ENCODE measurements around the gene MMP21.

MMP21 gene, protein sequence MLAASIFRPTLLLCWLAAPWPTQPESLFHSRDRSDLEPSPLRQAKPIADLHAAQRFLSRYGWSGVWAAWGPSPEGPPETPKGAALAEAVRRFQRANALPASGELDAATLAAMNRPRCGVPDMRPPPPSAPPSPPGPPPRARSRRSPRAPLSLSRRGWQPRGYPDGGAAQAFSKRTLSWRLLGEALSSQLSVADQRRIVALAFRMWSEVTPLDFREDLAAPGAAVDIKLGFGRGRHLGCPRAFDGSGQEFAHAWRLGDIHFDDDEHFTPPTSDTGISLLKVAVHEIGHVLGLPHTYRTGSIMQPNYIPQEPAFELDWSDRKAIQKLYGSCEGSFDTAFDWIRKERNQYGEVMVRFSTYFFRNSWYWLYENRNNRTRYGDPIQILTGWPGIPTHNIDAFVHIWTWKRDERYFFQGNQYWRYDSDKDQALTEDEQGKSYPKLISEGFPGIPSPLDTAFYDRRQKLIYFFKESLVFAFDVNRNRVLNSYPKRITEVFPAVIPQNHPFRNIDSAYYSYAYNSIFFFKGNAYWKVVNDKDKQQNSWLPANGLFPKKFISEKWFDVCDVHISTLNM

GRCh38 chr10:125775491-125776106 is at the start of gene MMP21:
MMP21 (minus strand) TSS chr10:125775821; CDS start chr10:125775821, 0 bp downstream.
- H3K4me1 ChIP-seq (ENCODE audit: control insufficient read depth, insufficient read depth, low read length) = no peaks in the 10 kb centered on the region

GRCh38 chr10:125824736-125825135 is 49.1 kb upstream of the MMP21 start:
- H3K9me3 ChIP-seq (ENCODE audit: control insufficient read depth in 2 of 2, low read length in 2 of 2) = no peaks in the 10 kb centered on the region
- H3K27me3 ChIP-seq (ENCODE audit: control insufficient read depth in 1 of 2, insufficient read depth in 2 of 2, low read length in 2 of 2) = no peaks in the 10 kb centered on the region
- H3K27ac ChIP-seq (ENCODE audit: low read length) = no peak overlapping the region
- H3K4me3 ChIP-seq (ENCODE audit: low read length in 2 of 2) = peak overlapping the region; percentile 88 to 100
- peaks cover 18 to 30% of the 10 kb centered on the region in 2 donors for H3K36me3 ChIP-seq (ENCODE audit: control insufficient read depth in 2 of 2, insufficient read depth in 2 of 2, low read length in 2 of 2)
- H3K9ac ChIP-seq (ENCODE audit: low read length in 2 of 2) = peak overlapping the region; percentile 89 to 98
- H3K4me1 ChIP-seq (ENCODE audit: control insufficient read depth, insufficient read depth, low read length) = peaks cover 21% of the 10 kb centered on the region

More at GRCh38 chr10:125775491-125776106, at the start of gene MMP21:
- Histone ChIP-seq H3K27me3 (ENCODE audit: control insufficient read depth in 1 of 2, insufficient read depth in 2 of 2, low read length in 2 of 2) (no peaks in the 10 kb centered on the region), H3K4me3 (ENCODE audit: low read length in 2 of 2) (no peak within 1 kb of the TSS), H3K9me3 (ENCODE audit: control insufficient read depth in 2 of 2, low read length in 2 of 2) (peaks cover 0 to 3% of the 10 kb centered on the region in 2 donors), H3K36me3 (ENCODE audit: control insufficient read depth in 2 of 2, insufficient read depth in 2 of 2, low read length in 2 of 2) (no peaks in the 10 kb centered on the region), H3K27ac (ENCODE audit: low read length) (no peak within 1 kb of the TSS), H3K9ac (ENCODE audit: low read length in 2 of 2) (no peak within 1 kb of the TSS)

GRCh38 chr10:125823663-125824251 is 48.1 kb upstream of the MMP21 start:
- H3K36me3 ChIP-seq (ENCODE audit: control insufficient read depth in 2 of 2, insufficient read depth in 2 of 2, low read length in 2 of 2) = peaks cover 9 to 20% of the 10 kb centered on the region in 2 donors
- H3K27me3 ChIP-seq (ENCODE audit: control insufficient read depth in 1 of 2, insufficient read depth in 2 of 2, low read length in 2 of 2) = no peaks in the 10 kb centered on the region
- peak overlapping the region; percentile 89 to 98 for H3K9ac ChIP-seq (ENCODE audit: low read length in 2 of 2)
- H3K4me3 ChIP-seq (ENCODE audit: low read length in 2 of 2) = peak overlapping the region; percentile 88 to 100
- H3K4me1 ChIP-seq (ENCODE audit: control insufficient read depth, insufficient read depth, low read length) = peaks cover 21% of the 10 kb centered on the region
- H3K27ac ChIP-seq (ENCODE audit: low read length) = peak overlapping the region; percentile 89
- no peaks in the 10 kb centered on the region for H3K9me3 ChIP-seq (ENCODE audit: control insufficient read depth in 2 of 2, low read length in 2 of 2)

DNA sequence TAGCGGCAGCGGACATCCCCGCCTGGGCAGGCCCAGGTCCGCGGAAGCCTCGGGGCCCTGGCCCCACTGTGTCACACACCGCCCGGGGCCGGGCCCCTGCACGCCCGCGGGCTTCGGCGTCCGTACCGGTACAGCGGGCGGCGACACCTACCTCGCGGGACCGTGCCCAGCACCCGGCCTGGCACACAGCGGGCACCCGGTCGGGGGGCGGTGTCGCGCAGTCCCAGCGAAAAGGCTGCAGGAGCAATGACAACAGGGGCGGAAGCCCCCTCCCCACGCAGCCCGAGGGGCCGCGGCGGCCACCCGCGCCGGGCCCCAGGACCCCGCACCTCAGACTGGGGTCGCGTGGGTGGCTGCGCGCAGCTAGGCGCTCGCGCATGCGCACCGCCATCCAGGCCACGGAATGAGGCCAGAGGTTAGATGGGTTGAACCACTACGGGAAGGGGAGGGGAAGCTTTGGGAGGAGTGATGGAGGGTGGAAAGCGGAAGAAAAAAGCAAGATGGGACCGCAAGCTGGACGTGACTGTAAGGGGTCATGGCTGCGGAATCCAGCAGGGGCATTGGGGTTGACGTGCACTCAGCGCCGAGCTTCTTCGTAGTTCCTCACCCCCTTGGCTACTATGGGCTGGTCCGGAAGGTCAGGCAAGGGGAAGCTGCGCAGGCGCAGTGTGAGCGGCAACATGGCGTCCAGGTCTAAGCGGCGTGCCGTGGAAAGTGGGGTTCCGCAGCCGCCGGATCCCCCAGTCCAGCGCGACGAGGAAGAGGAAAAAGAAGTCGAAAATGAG is 47.4 kb upstream of the MMP21 start, which contains the start of the genes BCCIP and UROS:
Gene BCCIP (plus strand): TSS at position 669 of the 785 bp plus-strand sequence. CDS start 12 bp downstream, at position 681.
Gene UROS (minus strand): TSS at position 381 of the 785 bp plus-strand sequence. CDS start 6,759 bp downstream, outside the sequence.
- no peaks in the 10 kb centered on the region for H3K27me3 ChIP-seq (ENCODE audit: control insufficient read depth in 1 of 2, insufficient read depth in 2 of 2, low read length in 2 of 2)

DNA sequence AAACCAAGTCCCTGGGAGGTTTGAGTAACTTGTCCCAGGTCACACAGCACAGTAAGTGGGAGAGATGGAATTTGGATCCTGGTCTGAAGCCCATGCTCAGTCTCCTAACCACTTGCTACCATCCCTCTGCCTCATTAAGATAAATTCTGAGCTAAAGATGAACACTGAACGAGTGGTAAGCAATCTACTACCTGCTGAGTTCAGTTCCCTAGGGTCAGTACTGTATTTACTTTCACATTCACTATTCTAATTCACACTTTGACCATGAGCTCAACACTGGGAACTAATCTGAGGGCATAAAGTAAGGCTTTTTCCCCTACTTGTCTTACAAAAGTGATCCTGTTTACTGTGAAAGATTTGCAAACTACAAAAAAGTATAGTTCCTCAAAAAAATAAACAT is 45.1 kb upstream of the MMP21 start:
- Histone ChIP-seq H3K9ac (ENCODE audit: low read length in 2 of 2) (no peak overlapping the region), H3K4me1 (ENCODE audit: control insufficient read depth, insufficient read depth, low read length) (peaks cover 21% of the 10 kb centered on the region), H3K9me3 (ENCODE audit: control insufficient read depth in 2 of 2, low read length in 2 of 2) (no peaks in the 10 kb centered on the region), H3K36me3 (ENCODE audit: control insufficient read depth in 2 of 2, insufficient read depth in 2 of 2, low read length in 2 of 2) (peaks cover 4 to 8% of the 10 kb centered on the region in 2 donors), H3K27ac (ENCODE audit: low read length) (no peak overlapping the region), H3K4me3 (ENCODE audit: low read length in 2 of 2) (no peak overlapping the region), H3K27me3 (ENCODE audit: control insufficient read depth in 1 of 2, insufficient read depth in 2 of 2, low read length in 2 of 2) (no peaks in the 10 kb centered on the region)

More for the DNA sequence above, 47.4 kb upstream of the MMP21 start, which contains the start of the genes BCCIP and UROS:
- Histone ChIP-seq H3K36me3 (ENCODE audit: control insufficient read depth in 2 of 2, insufficient read depth in 2 of 2, low read length in 2 of 2) (peaks cover 2 to 14% of the 10 kb centered on the region in 2 donors), H3K9ac (ENCODE audit: low read length in 2 of 2) (peak within 1 kb of the TSS; percentile 89 to 98), H3K27ac (ENCODE audit: low read length) (peak within 1 kb of the TSS; percentile 89), H3K4me1 (ENCODE audit: control insufficient read depth, insufficient read depth, low read length) (peaks cover 21% of the 10 kb centered on the region), H3K9me3 (ENCODE audit: control insufficient read depth in 2 of 2, low read length in 2 of 2) (no peaks in the 10 kb centered on the region), H3K4me3 (ENCODE audit: low read length in 2 of 2) (peak within 1 kb of the TSS; percentile 88 to 100)

- Histone ChIP-seq H3K4me1 (ENCODE audit: control insufficient read depth, insufficient read depth, low read length) (peaks cover 9% of the 10 kb centered on the region), H3K9ac (ENCODE audit: low read length in 2 of 2) (no peak overlapping the region), H3K9me3 (ENCODE audit: control insufficient read depth in 2 of 2, low read length in 2 of 2) (no peaks in the 10 kb centered on the region), H3K27me3 (ENCODE audit: control insufficient read depth in 1 of 2, insufficient read depth in 2 of 2, low read length in 2 of 2) (no peaks in the 10 kb centered on the region), H3K36me3 (ENCODE audit: control insufficient read depth in 2 of 2, insufficient read depth in 2 of 2, low read length in 2 of 2) (peaks cover 17 to 25% of the 10 kb centered on the region in 2 donors), H3K27ac (ENCODE audit: low read length) (no peak overlapping the region), H3K4me3 (ENCODE audit: low read length in 2 of 2) (no peak overlapping the region)
These were observed 41.8 kb upstream of the MMP21 start for GRCh38 chr10:125817337-125817946.

DNA sequence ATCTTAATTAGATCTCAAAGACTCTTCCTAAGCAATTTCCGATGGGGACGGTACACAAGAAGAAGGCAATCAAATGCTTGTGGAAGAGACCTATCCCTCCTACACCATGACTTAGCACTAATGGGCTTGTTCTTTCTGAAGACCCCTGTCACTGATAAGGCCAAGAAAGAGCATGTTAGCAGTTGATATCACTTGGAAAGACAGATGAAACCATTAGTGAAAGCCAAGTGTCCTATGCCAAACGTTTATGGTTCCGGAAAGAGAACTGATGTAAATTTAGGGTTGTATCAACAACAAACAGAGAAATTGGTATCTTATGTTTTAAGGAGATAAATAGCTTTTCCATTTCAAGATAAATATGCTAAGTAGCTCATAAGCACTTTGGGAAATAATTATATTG is 40.9 kb upstream of the MMP21 start:
- peaks cover 17 to 28% of the 10 kb centered on the region in 2 donors for H3K36me3 ChIP-seq (ENCODE audit: control insufficient read depth in 2 of 2, insufficient read depth in 2 of 2, low read length in 2 of 2)
- peaks cover under 1% of the 10 kb centered on the region for H3K4me1 ChIP-seq (ENCODE audit: control insufficient read depth, insufficient read depth, low read length)
- no peaks in the 10 kb centered on the region for H3K9me3 ChIP-seq (ENCODE audit: control insufficient read depth in 2 of 2, low read length in 2 of 2)
- no peak overlapping the region for H3K9ac ChIP-seq (ENCODE audit: low read length in 2 of 2)
- H3K27me3 ChIP-seq (ENCODE audit: control insufficient read depth in 1 of 2, insufficient read depth in 2 of 2, low read length in 2 of 2) = no peaks in the 10 kb centered on the region
- no peak overlapping the region for H3K4me3 ChIP-seq (ENCODE audit: low read length in 2 of 2)
- no peak overlapping the region for H3K27ac ChIP-seq (ENCODE audit: low read length)

- no peaks in the 10 kb centered on the region for H3K9me3 ChIP-seq (ENCODE audit: control insufficient read depth in 2 of 2, low read length in 2 of 2)
- H3K36me3 ChIP-seq (ENCODE audit: control insufficient read depth in 2 of 2, insufficient read depth in 2 of 2, low read length in 2 of 2) = peaks cover 17 to 34% of the 10 kb centered on the region in 2 donors
- H3K4me1 ChIP-seq (ENCODE audit: control insufficient read depth, insufficient read depth, low read length) = no peaks in the 10 kb centered on the region
- no peak overlapping the region for H3K27ac ChIP-seq (ENCODE audit: low read length)
- H3K27me3 ChIP-seq (ENCODE audit: control insufficient read depth in 1 of 2, insufficient read depth in 2 of 2, low read length in 2 of 2) = no peaks in the 10 kb centered on the region
- H3K9ac ChIP-seq (ENCODE audit: low read length in 2 of 2) = no peak overlapping the region
- H3K4me3 ChIP-seq (ENCODE audit: low read length in 2 of 2) = no peak overlapping the region
These were observed 40.1 kb upstream of the MMP21 start for GRCh38 chr10:125815764-125816163.

- no peak overlapping the region for H3K27ac ChIP-seq (ENCODE audit: low read length)
- peaks cover 38 to 51% of the 10 kb centered on the region in 2 donors for H3K36me3 ChIP-seq (ENCODE audit: control insufficient read depth in 2 of 2, insufficient read depth in 2 of 2, low read length in 2 of 2)
- H3K4me3 ChIP-seq (ENCODE audit: low read length in 2 of 2) = no peak overlapping the region
- no peaks in the 10 kb centered on the region for H3K4me1 ChIP-seq (ENCODE audit: control insufficient read depth, insufficient read depth, low read length)
- H3K9me3 ChIP-seq (ENCODE audit: control insufficient read depth in 2 of 2, low read length in 2 of 2) = no peaks in the 10 kb centered on the region
- no peak overlapping the region for H3K9ac ChIP-seq (ENCODE audit: low read length in 2 of 2)
- no peaks in the 10 kb centered on the region for H3K27me3 ChIP-seq (ENCODE audit: control insufficient read depth in 1 of 2, insufficient read depth in 2 of 2, low read length in 2 of 2)
These were observed 36.6 kb upstream of the MMP21 start for GRCh38 chr10:125812128-125812750.
